Small intestine (tissue), 7 donors: ENCODE results near the gene POLR3F. TPM values are rescaled to one million over a fixed set of nuclear protein-coding genes. Genes with fewer than 3 reads are reported as not detected.
A peak's percentile ranks its signal among the peaks of the same experiment; 100 is the strongest.

Experiments used
- DNase-seq, 2 donors: peaks; one replicate each; pipeline versions ENCODE4 v3.0.0 to v3.0.0-alpha.2; 2013
- FAIRE-seq: peaks from 2 replicates; lab custom pipeline; 2012; peaks lifted over from hg19 to GRCh38; lab: Jason Lieb, UNC
- H3K27ac ChIP-seq, 3 donors: one replicate each; pipeline ENCODE4 v1.5.1; 2013; ENCODE audit warnings: low read length in 2 of 3, mild to moderate bottlenecking in 2 of 3, control low read depth in 1 of 3, inconsistent platforms in 1 of 3, low read depth in 1 of 3, moderate library complexity in 1 of 3
- H3K27me3 ChIP-seq, 3 donors: one replicate each; pipeline ENCODE4 v1.6.1; 2013; ENCODE audit warnings: low read length in 3 of 3, inconsistent platforms in 1 of 3; ENCODE audit not compliant: control insufficient read depth in 3 of 3, insufficient read depth in 3 of 3
- H3K36me3 ChIP-seq, 3 donors: one replicate each; pipeline ENCODE4 v1.6.1; 2013; ENCODE audit warnings: low read length in 3 of 3, inconsistent platforms in 1 of 3, low read depth in 1 of 3, mild to moderate bottlenecking in 1 of 3, moderate library complexity in 1 of 3; ENCODE audit not compliant: control insufficient read depth in 3 of 3, insufficient read depth in 2 of 3
- H3K4me1 ChIP-seq, 3 donors: one replicate each; pipeline ENCODE4 v1.6.1; 2013; ENCODE audit warnings: low read length in 2 of 3, inconsistent platforms in 1 of 3, low read depth in 1 of 3, mild to moderate bottlenecking in 1 of 3, moderate library complexity in 1 of 3; ENCODE audit not compliant: control insufficient read depth in 3 of 3, insufficient read depth in 2 of 3
- H3K4me3 ChIP-seq, 3 donors: one replicate each; pipeline ENCODE4 v1.5.1; 2013; ENCODE audit warnings: low read length in 3 of 3, control low read depth in 1 of 3, inconsistent platforms in 1 of 3, low read depth in 1 of 3, mild to moderate bottlenecking in 1 of 3, moderate library complexity in 1 of 3
- H3K9me3 ChIP-seq, 2 donors: one replicate each; pipeline ENCODE4 v1.6.1; 2013; ENCODE audit warnings: low read depth in 1 of 2, low read length in 1 of 2; ENCODE audit not compliant: control insufficient read depth in 2 of 2, insufficient read depth in 1 of 2
- WGBS, 3 donors: extraction: QIAGEN DNeasy Blood & Tissue Kit; methylation state at CpG; one replicate each; pipeline ENCODE4 v1.1.7; 2013; 5-methylcytosine and 5-hydroxymethylcytosine counted together
- polyA plus RNA-seq, 4 donors: library from polyadenylated mRNA; stranded (reverse) in 3 of 4; unstranded in 1 of 4; fragments of 200-250 nt in 3 of 4; fragments of 120-200 nt in 1 of 4; gene quantifications; one replicate each; pipeline versions ENCODE4 v1.2.1 to v1.2.3, GENCODE V29; 2013
- donor health status: healthy with polysubstance abuse.
- donor health status: control.
- donor health status: control.
- donor health status: Bipolar disorder and iron deficiency.
- donor health status: healthy.

POLR3F gene
- polyA plus RNA-seq, 4 donors = 4.9 to 8.5 (median 6.7) TPM

- WGBS, 3 donors = 31 to 78% (median 62%) methylated on average over 1 of the region's 1 CpG
- Histone ChIP-seq H3K27ac (no peak overlapping the region), H3K9me3 (no peaks in the 10 kb centered on the region), H3K36me3 (no peaks in the 10 kb centered on the region), H3K27me3 (no peaks in the 10 kb centered on the region), H3K4me3 (no peak overlapping the region), H3K4me1 (no peaks in the 10 kb centered on the region)
- DNase-seq (no peak), FAIRE-seq (no peak)
Observed at GRCh38 chr20:18440403-18440802, 26.8 kb upstream of the POLR3F start.

DNA sequence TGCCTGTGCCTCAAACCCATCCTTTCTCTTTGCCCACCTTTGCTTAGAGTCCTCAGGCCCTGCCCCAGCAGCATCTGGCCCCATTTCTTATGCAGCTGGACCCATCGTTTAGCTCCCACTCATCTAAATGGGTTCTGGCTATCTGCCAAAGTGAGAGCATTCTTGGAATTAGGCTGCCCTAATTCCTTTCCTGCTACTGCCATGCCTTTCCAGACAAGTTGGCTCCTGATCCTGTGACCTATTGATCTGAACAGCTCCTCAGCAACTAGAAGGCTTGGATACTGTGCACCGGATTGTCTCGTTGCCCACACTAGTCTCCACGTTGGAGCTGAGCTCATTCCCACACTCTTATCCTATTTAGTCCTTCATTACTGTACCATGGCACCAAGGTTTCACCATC is 23.3 kb upstream of the POLR3F start:
- WGBS, 3 donors = 54 to 66% (median 63%) methylated on average over 4 of the region's 4 CpGs
- no peak for FAIRE-seq
- Histone ChIP-seq H3K4me1 (no peaks in the 10 kb centered on the region), H3K27ac (no peak overlapping the region), H3K36me3 (no peaks in the 10 kb centered on the region), H3K9me3 (no peaks in the 10 kb centered on the region), H3K27me3 (no peaks in the 10 kb centered on the region), H3K4me3 (no peak overlapping the region)
- DNase-seq = no peak

DNA sequence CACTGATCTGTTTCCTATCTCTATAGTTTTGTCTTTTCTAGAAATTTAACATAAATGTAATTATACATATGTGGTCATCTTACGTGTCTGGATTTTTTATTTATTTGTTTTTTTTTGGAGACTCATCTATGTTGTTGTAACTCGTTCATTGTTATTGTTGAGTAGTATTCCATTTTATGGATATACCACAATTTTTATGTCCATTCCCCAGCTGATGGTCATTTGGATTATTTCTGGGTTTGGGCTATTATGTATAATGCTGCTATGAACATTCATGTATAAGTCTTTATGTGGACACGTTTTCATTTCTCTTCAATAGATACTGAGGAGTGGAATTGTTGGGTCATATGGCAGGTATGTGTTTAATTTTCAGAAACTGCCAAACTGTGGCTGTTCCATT is 10.6 kb upstream of the POLR3F start:
- Histone ChIP-seq H3K27me3 (no peaks in the 10 kb centered on the region), H3K27ac (no peak overlapping the region), H3K9me3 (peaks cover 0 to 3% of the 10 kb centered on the region in 2 donors), H3K4me3 (no peak overlapping the region), H3K4me1 (no peaks in the 10 kb centered on the region), H3K36me3 (no peaks in the 10 kb centered on the region)
- 87 to 90% (median 88%) methylated on average over 3 of the region's 3 CpGs for WGBS, 3 donors
- DNase-seq (no peak), FAIRE-seq (no peak)

GRCh38 chr20:18465536-18466200 is 1.5 kb upstream of the POLR3F start:
- Histone ChIP-seq H3K4me1 (peaks cover 0 to 4% (median 0%) of the 10 kb centered on the region in 3 donors), H3K36me3 (peaks cover 0 to 3% (median 2%) of the 10 kb centered on the region in 3 donors), H3K9me3 (no peaks in the 10 kb centered on the region), H3K27ac (no peak overlapping the region), H3K27me3 (no peaks in the 10 kb centered on the region), H3K4me3 (no peak overlapping the region)
- FAIRE-seq (no peak), DNase-seq (peak in 1 of 2 donors; percentile 5)
- WGBS, 3 donors = 21 to 42% (median 31%) methylated on average over 6 of the region's 6 CpGs

DNA sequence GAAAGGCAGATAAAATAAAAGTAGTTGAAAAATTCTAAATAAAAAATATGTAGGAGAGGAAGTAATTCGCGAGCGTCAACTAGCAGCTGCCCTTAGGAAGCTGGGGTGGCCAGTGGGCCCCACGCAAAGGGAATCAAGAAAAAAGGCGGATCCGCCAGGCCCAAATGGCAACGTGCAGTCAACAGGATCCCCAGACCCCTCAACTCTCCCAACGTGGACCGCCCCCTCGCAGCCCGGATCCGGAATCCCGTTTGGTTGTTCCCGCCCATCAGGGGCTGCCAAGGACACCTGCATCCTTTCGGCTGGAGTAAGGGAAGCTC is 656 bp upstream of the POLR3F start:
- Histone ChIP-seq H3K36me3 (peaks cover 0 to 8% (median 3%) of the 10 kb centered on the region in 3 donors), H3K27ac (peak overlapping the region in 2 of 3 donors; percentile 17 to 35), H3K4me3 (peak overlapping the region; percentile 62 to 74 (median 67)), H3K4me1 (peaks cover 0 to 4% (median 0%) of the 10 kb centered on the region in 3 donors), H3K9me3 (no peaks in the 10 kb centered on the region), H3K27me3 (no peaks in the 10 kb centered on the region)
- FAIRE-seq (no peak), DNase-seq (no peak)
- 0 to 1% (median 0%) methylated on average over 13 to 15 of the region's 15 CpGs for WGBS, 3 donors

DNA sequence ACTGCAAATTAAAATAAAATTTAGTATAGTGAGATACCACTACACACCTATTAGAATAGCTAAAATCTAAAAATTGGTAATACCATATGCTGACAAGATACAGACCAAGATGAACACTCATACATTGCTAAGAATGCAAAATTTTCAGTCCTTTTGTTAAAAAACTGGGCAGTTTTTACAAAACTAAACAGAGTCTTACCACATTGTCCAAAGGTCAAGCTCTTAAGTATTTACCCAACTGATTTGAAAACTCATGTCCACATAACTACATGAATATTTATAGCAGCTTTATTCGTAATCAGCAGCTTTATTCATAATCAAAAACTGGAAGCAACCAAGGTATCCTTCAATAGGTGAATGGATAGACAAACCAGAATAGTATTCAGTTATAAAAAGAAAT is 10.0 kb downstream of the POLR3F start:
- 22 to 83% (median 55%) methylated on average over 1 of the region's 1 CpG for WGBS, 3 donors
- H3K27me3 ChIP-seq = no peaks in the 10 kb centered on the region
- DNase-seq = no peak
- no peaks in the 10 kb centered on the region for H3K9me3 ChIP-seq
- no peak overlapping the region for H3K27ac ChIP-seq
- FAIRE-seq = no peak
- H3K4me3 ChIP-seq = no peak overlapping the region
- H3K4me1 ChIP-seq = no peaks in the 10 kb centered on the region
- H3K36me3 ChIP-seq = peaks cover 0 to 22% (median 10%) of the 10 kb centered on the region in 3 donors

GRCh38 chr20:18477821-18478220 is 10.6 kb downstream of the POLR3F start:
- no peak for FAIRE-seq
- H3K36me3 ChIP-seq = peaks cover 2 to 22% (median 14%) of the 10 kb centered on the region in 3 donors
- DNase-seq = no peak
- WGBS, 3 donors = 95 to 100% (median 100%) methylated on average over 1 of the region's 1 CpG
- no peaks in the 10 kb centered on the region for H3K4me1 ChIP-seq
- no peaks in the 10 kb centered on the region for H3K9me3 ChIP-seq
- H3K27me3 ChIP-seq = no peaks in the 10 kb centered on the region
- H3K4me3 ChIP-seq = no peak overlapping the region
- no peak overlapping the region for H3K27ac ChIP-seq

GRCh38 chr20:18481596-18481995 is 14.4 kb downstream of the POLR3F start:
- DNase-seq = no peak
- no peak overlapping the region for H3K27ac ChIP-seq
- no peaks in the 10 kb centered on the region for H3K27me3 ChIP-seq
- no peak overlapping the region for H3K4me3 ChIP-seq
- H3K9me3 ChIP-seq = no peaks in the 10 kb centered on the region
- WGBS, 3 donors = 79 to 92% (median 88%) methylated on average over 4 of the region's 4 CpGs
- no peak for FAIRE-seq
- H3K4me1 ChIP-seq = no peaks in the 10 kb centered on the region
- H3K36me3 ChIP-seq = peaks cover 2 to 28% (median 11%) of the 10 kb centered on the region in 3 donors

- DNase-seq (no peak), FAIRE-seq (no peak)
- no peaks in the 10 kb centered on the region for H3K27me3 ChIP-seq
- H3K27ac ChIP-seq = no peak overlapping the region
- H3K36me3 ChIP-seq = peaks cover 0 to 14% (median 7%) of the 10 kb centered on the region in 3 donors
- no peak overlapping the region for H3K4me3 ChIP-seq
- no peaks in the 10 kb centered on the region for H3K4me1 ChIP-seq
- no peaks in the 10 kb centered on the region for H3K9me3 ChIP-seq
- WGBS, 3 donors = 96 to 99% (median 98%) methylated on average over 3 of the region's 3 CpGs
Observed at GRCh38 chr20:18488301-18488700, 21.1 kb downstream of the POLR3F start.
